GM21423 (cell line): ENCODE data around the gene PLSCR3.

ENCODE experiments used
- ATAC-seq: cut with Tn5 transposase; IDR thresholded peaks from one replicate; pipeline ENCODE4 v1.9.1; 2021; ENCODE audit warnings: mild to moderate bottlenecking, moderate library complexity; ENCODE audit not compliant: unreplicated experiment

PLSCR3 gene

DNA sequence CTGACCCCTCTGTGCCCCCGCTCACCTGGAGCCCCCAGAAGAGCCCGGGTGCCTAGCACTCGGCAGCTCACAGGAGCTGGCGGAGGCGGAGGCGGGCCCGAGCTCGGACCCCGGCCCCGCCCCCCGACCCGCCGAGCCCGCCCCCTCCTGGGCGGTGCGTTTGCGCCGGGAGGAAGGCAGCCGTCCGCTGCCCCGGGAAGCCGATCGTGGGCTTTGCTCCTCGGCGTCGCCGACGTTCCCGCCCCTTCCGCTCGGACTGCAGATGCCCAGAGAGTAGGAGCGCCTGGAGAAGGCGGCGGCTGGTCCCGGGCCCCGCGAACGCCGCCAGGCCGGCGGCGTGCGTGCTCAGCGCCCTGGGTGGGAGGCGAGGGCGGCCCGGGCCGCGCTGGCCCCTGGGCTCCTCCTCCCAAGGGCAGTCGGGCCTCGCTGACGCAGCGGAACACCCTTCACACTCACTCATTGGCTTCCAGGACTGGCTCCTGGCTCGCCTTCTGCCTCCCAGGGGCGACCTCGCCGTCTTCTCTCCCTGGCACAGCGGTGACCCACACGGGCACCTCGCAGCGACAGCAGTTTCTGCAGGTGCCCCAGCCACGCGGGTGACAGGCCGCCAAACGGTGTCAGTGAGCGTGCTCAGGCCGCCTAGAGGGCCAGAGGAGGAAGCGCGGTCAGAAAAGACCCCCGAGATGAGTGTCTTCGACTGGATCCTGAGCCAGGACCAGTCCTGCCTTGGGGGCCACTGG, at the start of gene PLSCR3:
Gene PLSCR3 (minus strand): TSS at position 74 of the 740 bp plus-strand sequence. CDS start 415 bp downstream, outside the sequence.
- ATAC-seq, result peak; percentile 75

- no peak for ATAC-seq
Measured at GRCh38 chr17:7443499-7444485, 49.5 kb upstream of the PLSCR3 start.

DNA sequence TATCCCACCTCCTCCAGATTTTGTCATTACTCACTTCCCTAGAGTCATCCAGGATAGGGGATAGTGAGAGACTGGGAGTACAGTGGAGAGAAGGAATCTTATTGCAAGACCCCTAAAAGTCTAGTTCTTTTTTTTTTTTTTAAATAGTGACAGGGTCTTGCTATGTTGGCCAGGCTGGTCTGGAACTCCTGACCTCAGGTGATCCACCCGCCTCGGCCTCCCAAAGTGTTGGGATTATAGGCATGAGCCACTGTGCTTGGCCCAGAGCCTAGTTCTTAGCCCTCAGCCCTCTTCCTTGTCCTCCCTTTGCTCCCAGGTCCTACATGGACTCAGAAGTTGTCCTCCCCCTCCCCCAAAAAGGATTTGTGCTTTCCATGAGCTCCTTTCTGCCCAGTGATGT, 47.8 kb upstream of the PLSCR3 start:
- ATAC-seq, result no peak

GRCh38 chr17:7441266-7441665, 46.9 kb upstream of the PLSCR3 start:
- no peak for ATAC-seq

GRCh38 chr17:7440834-7441195, 46.5 kb upstream of the PLSCR3 start:
- ATAC-seq, result no peak

DNA sequence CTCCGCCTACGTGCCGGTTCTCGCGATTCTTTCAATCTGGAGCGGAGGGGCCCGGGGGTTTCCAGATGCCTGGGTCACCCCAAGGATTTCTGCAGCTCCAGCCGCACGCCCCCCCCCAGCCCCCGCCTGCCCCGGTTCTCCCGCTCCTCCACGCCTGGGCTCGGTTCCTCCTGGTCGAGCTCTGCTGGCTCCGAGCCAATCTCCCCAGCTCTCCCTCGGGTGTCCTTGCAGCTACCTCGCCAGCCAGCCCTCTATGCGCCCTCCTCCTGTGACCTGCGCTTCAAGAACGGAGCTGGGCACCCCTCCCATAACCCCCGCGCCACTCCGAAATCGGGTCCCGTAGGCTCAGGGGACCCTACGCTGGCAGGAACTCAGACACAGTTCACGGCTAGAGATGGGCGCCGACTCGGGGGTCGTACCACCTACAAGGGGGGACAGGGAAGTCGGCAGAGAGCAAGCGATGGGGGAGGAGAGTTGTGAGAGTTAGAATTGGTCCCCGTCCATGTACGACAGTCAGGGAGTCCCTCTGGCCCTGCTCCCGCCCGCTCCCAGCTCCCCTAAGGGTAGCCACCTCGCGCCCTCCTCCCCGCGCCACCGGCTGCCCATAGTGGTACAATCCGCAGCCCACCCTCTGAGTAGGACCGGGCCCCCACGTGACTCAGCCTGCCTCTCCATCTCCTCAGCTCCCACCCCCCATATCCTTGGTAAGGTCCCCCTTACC, 45.9 kb upstream of the PLSCR3 start:
- no peak for ATAC-seq

GRCh38 chr17:7439462-7440112, 45.3 kb upstream of the PLSCR3 start, which contains the start of gene FGF11:
Gene FGF11 (plus strand): TSS chr17:7439512. CDS start chr17:7439621, 109 bp downstream.
- ATAC-seq, result no peak

DNA sequence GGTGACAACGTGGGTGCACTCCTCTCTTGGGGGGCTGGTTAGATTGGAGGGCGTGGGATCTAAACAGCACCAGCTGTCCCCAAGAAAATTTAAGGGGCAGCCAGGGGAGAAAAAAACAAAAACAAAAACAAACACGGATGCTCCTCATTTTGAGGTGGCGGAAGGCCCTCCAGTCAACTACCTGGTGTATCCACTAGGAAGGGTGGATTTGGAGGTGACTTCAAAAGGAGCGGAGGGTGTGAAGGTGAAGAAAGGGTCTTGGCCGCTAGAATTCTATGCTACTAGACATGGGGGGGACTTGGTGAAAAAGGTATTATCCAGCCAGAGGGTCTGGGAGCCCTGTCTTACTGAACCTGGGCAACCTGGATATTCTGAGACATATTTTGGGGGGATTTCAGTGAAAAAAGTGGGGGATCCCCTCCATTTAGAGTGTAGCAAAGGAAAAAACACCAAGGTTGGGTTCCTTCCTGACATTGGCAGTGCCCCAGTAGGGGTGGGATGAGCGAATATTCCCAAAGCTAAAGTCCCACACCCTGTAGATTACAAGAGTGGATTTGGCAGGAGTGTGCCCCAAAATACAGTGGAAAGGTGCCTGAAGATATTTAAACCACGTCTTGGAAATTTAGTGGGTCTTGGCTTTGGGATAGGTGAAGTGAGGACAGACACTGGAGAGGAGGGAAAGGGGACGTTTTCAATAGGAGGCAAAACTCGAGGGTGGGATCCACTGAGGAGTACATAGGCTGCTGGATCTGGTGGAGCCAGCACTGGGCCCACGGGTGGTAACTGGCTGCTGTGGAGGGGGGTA, 44.5 kb upstream of the PLSCR3 start:
- ATAC-seq, result no peak

- ATAC-seq, result no peak
Measured at GRCh38 chr17:7437950-7438614, 43.8 kb upstream of the PLSCR3 start.

DNA sequence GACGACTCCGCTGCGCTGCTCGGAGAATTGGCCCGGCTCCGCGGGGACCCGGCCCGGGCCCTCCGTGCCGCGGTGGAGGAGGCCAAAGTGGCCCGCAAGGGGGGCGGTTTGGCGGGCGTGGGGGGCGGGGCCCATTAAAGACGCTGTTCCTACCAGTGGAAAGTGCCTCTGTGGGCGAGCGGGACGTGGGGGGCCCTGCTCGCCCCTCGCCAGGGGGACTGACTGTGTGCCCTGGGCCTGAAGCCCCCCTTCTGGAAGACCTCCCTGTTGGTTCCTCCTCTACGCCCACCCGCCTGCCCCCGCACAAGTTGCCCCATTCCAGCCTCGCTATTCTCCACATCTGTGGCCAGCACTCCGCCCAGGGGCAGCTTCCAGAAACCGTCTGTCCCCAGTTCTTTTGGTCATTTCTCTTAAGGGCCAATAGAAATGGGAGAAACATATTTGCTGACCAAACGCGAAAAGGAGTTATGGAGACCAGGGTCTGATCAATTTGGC, 43.1 kb upstream of the PLSCR3 start:
- no peak for ATAC-seq

GRCh38 chr17:7436556-7437368, 42.4 kb upstream of the PLSCR3 start:
- peak; percentile 44 for ATAC-seq

GRCh38 chr17:7435676-7436555, 41.6 kb upstream of the PLSCR3 start:
- ATAC-seq, result peak; percentile 19

DNA sequence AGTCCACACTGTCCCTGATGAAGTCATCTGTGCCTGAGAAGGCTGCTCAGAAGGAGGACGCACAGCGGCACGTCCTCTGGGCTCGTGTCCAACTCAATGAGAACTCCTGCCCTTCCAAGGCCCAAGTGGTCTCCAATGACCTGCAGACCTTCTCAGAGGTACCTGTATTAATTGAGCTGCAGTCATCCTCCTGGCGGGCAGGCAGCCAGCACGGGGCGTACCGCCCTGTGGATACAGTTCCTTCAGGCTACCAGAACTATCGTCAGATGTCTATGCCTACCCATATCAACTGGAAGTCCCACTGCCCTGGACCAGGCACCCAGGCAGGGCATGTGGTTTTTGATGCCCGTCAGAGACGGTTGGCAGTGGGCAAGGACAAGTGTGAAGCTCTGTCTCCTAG, 38.0 kb upstream of the PLSCR3 start:
- ATAC-seq, result no peak

DNA sequence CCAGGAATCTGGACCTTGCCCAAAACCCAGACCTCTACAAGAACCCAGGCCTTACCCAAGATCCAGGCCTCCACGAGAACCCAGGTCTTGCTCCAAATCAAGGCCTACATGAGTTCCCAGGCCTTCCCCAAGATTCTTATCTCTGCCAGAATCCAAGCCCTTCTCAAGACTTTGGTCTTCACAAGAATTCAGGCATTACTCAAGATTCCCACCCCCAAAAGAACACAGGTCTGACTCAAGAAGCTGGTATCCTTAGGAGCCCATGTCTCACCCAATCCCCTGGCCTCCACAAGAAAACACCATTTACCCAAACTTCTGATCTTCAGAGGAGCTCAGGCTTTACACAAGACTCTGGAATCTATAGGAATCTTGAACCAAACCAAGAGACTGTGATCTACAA, 36.9 kb upstream of the PLSCR3 start:
- no peak for ATAC-seq

DNA sequence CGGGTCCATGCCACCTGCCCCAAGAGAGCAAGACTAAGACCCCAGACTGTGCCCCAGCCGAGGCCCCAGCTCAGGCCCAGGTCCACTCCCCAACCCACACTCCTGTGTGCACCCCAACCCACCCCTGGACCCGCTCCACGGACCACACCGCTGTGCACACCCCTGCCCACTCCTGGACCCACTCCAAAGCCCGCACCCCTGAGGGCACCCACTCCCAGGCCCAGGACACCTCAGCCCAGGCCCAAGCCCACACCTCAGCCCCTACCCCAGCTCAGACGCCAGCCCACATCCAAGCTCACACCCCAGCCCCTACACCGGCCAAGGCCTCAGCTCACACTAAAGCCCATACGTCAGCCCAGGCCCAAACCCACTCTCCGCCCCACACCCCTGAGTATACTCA, 35.4 kb upstream of the PLSCR3 start:
- no peak for ATAC-seq

DNA sequence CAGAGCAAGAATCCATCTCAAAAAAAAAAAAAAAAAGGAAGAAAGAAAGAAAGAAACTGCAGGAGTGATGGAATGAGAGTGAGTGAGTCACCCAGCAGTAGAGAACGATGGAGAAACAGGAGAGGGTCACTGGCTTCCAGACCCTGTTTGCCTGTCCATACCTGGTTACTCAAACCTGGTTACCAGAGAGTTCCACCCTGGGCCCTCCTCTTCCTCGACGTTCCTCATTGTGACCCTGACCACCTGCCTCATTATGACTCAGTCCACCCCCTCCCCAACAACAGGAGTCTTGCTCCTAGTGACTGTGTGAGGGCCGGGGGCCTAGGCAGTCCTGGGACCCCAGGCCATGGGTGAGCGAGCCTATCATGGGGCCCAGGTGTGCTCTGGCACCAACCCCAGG, 34.2 kb upstream of the PLSCR3 start, which contains the start of gene SPEM3:
Gene SPEM3 (plus strand): TSS at position 301 of the 400 bp plus-strand sequence. CDS start 46 bp downstream, at position 347.
- ATAC-seq, result no peak

DNA sequence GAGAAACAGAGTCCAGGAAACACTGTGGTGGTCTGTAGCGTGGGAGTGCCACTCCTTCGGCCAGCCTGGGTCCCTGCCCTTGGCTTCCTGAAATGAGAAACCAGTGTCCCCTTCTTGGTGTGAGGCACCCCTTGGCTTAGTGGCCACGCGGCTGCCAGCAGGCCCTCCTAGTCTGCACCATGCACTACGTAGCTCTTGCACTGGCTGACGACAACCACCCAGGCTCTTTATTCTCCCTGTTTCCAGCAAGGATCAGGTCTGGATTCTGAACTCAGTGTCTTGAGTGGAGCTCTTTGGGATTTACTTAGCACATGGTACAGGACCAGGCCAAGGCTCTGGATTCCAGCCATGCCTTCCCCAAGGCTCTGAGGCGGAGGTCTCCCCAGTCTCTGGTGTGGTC, 33.2 kb upstream of the PLSCR3 start:
- no peak for ATAC-seq
